Fibroblast of pulmonary artery (primary cell): ENCODE results near the gene DPP7.

Experiments
- DNase-seq: peaks from one replicate; pipeline ENCODE4 v3.0.0-alpha.2; 2010; ENCODE audit warnings: low read depth
- H3K4me3 ChIP-seq: replicated peaks from 2 replicates; pipeline ENCODE4 v1.5.1; 2011; ENCODE audit warnings: low read depth, mild to moderate bottlenecking, control low read depth, low read length, moderate library complexity
- CTCF ChIP-seq: IDR thresholded peaks from 2 replicates; pipeline ENCODE4 v1.5.1; 2011; ENCODE audit warnings: mild to moderate bottlenecking, control low read depth, low read length, inconsistent platforms; ENCODE audit errors: missing control alignments

DPP7 gene

GRCh38 chr9:137111788-137112563 lies 2.6 kb downstream of the DPP7 start:
- TF ChIP-seq CTCF, result no peak
- no peak overlapping the region for H3K4me3 ChIP-seq
- no peak for DNase-seq

GRCh38 chr9:137110911-137111787 lies 3.4 kb downstream of the DPP7 start:
- no peak overlapping the region for H3K4me3 ChIP-seq
- TF ChIP-seq CTCF, result no peak

GRCh38 chr9:137110147-137110910 lies 4.2 kb downstream of the DPP7 start:
- DNase-seq, result no peak
- no peak overlapping the region for H3K4me3 ChIP-seq
- no peak for TF ChIP-seq CTCF

More at GRCh38 chr9:137110911-137111787, 3.4 kb downstream of the DPP7 start:
- no peak for DNase-seq

GRCh38 chr9:137109250-137110146 lies 5.0 kb downstream of the DPP7 start:
- no peak for TF ChIP-seq CTCF
- H3K4me3 ChIP-seq, result no peak overlapping the region
- no peak for DNase-seq

- DNase-seq, result no peak
- no peak for TF ChIP-seq CTCF
- no peak overlapping the region for H3K4me3 ChIP-seq
Measured at GRCh38 chr9:137108608-137109249, 5.8 kb downstream of the DPP7 start.

GRCh38 chr9:137107982-137108381 lies 6.6 kb downstream of the DPP7 start:
- no peak for DNase-seq
- no peak overlapping the region for H3K4me3 ChIP-seq
- TF ChIP-seq CTCF, result no peak
